CD14-positive monocyte (primary cell): Measurements from ENCODE around the gene WFDC2. TPM values are rescaled to one million over a fixed set of nuclear protein-coding genes. Genes with fewer than 3 reads are reported as not detected.

Source experiments
- DNase-seq, 3 donors: peaks; one replicate each; pipeline ENCODE4 v3.0.0-alpha.2; 2011 to 2022
- H2AFZ ChIP-seq: 2 replicates; pipeline ENCODE4 v1.6.0; 2012; ENCODE audit warnings: mild to moderate bottlenecking, low read depth, low read length, inconsistent platforms; ENCODE audit not compliant: insufficient read depth, poor library complexity, severe bottlenecking
- H3K27ac ChIP-seq, 2 donors: 1 replicate in 1 of 2; 2 replicates in 1 of 2; pipeline ENCODE4 v1.5.1; 2012 to 2013; ENCODE audit warnings: low read length in 2 of 2, control low read depth in 1 of 2, inconsistent platforms in 1 of 2, low read depth in 1 of 2, mild to moderate bottlenecking in 1 of 2
- H3K27me3 ChIP-seq, 2 donors: one replicate each; pipeline versions ENCODE4 v1.6.0 to v1.6.1; 2011 to 2013; ENCODE audit warnings: low read length in 2 of 2; ENCODE audit not compliant: control insufficient read depth in 2 of 2, insufficient read depth in 2 of 2
- H3K36me3 ChIP-seq, 2 donors: replicated peaks in 1 of 2; 1 replicate in 1 of 2; 2 replicates in 1 of 2; pipeline versions ENCODE4 v1.5.1 to v1.6.1; 2012 to 2013; ENCODE audit warnings: low read length in 2 of 2, control low read depth in 1 of 2, inconsistent platforms in 1 of 2, mild to moderate bottlenecking in 1 of 2; ENCODE audit not compliant: insufficient read depth in 2 of 2, control insufficient read depth in 1 of 2
- H3K4me1 ChIP-seq, 2 donors: 1 replicate in 1 of 2; 2 replicates in 1 of 2; pipeline versions ENCODE4 v1.5.1 to v1.6.1; 2012 to 2013; ENCODE audit warnings: low read length in 2 of 2, control low read depth in 1 of 2, inconsistent platforms in 1 of 2, mild to moderate bottlenecking in 1 of 2, moderate library complexity in 1 of 2; ENCODE audit not compliant: insufficient read depth in 2 of 2, control insufficient read depth in 1 of 2
- H3K4me2 ChIP-seq: replicated peaks from 2 replicates; pipeline ENCODE3; 2012; ENCODE audit warnings: low read length, moderate library complexity, mild to moderate bottlenecking; ENCODE audit not compliant: poor library complexity, severe bottlenecking; ENCODE audit errors: extremely low read depth
- H3K4me3 ChIP-seq, 3 experiments: fragments of 200-600 bp in 1 of 3; sonication (generic) in 1 of 3; replicated peaks in 1 of 3; 1 replicate in 2 of 3; 2 replicates in 1 of 3; pipeline ENCODE4 v1.5.1; 2011 to 2013; ENCODE audit warnings: low read length in 3 of 3, mild to moderate bottlenecking in 3 of 3, control low read depth in 2 of 3, low read depth in 2 of 3, inconsistent platforms in 1 of 3, moderate library complexity in 1 of 3
- H3K79me2 ChIP-seq: 2 replicates; pipeline ENCODE4 v1.6.0; 2012; ENCODE audit warnings: mild to moderate bottlenecking, control low read depth, inconsistent platforms, low read length, moderate library complexity; ENCODE audit not compliant: insufficient read depth
- H3K9ac ChIP-seq: 2 replicates; pipeline ENCODE4 v1.6.0; 2017; ENCODE audit warnings: low read length, mild to moderate bottlenecking; ENCODE audit not compliant: insufficient read depth, poor library complexity, severe bottlenecking
- H3K9me3 ChIP-seq, 2 donors: replicated peaks in 1 of 2; 1 replicate in 1 of 2; 2 replicates in 1 of 2; pipeline versions ENCODE4 v1.5.1 to v1.6.1; 2012 to 2013; ENCODE audit warnings: low read length in 2 of 2, control low read depth in 1 of 2; ENCODE audit not compliant: control insufficient read depth in 1 of 2, insufficient read depth in 1 of 2
- H4K20me1 ChIP-seq: 2 replicates; pipeline ENCODE4 v1.6.0; 2012; ENCODE audit warnings: mild to moderate bottlenecking, low read length, control low read depth, moderate library complexity; ENCODE audit not compliant: insufficient read depth
- H3K27ac Mint-ChIP-seq, 7 donors: one replicate each; pipeline ENCODE4 v1.8.0; 2020; ENCODE audit warnings: mild to moderate bottlenecking in 7 of 7, mixed read lengths in 7 of 7, moderate library complexity in 6 of 7, inconsistent platforms in 2 of 7
- H3K27me3 Mint-ChIP-seq, 3 donors: one replicate each; pipeline ENCODE4 v1.8.0; 2021 to 2022; ENCODE audit warnings: low read depth in 3 of 3, mild to moderate bottlenecking in 3 of 3, mixed read lengths in 3 of 3, moderate library complexity in 3 of 3, inconsistent platforms in 1 of 3
- H3K36me3 Mint-ChIP-seq, 2 donors: one replicate each; pipeline ENCODE4 v1.8.0; 2020; ENCODE audit warnings: mixed read lengths in 2 of 2, inconsistent platforms in 1 of 2, mild to moderate bottlenecking in 1 of 2
- H3K4me1 Mint-ChIP-seq: one replicate; pipeline ENCODE4 v1.8.0; 2020; ENCODE audit warnings: mild to moderate bottlenecking, mixed read lengths
- H3K4me3 Mint-ChIP-seq, 2 donors: one replicate each; pipeline ENCODE4 v1.8.0; 2020; ENCODE audit warnings: mild to moderate bottlenecking in 2 of 2, mixed read lengths in 2 of 2, moderate library complexity in 1 of 2
- H3K9me3 Mint-ChIP-seq, 7 donors: one replicate each; pipeline ENCODE4 v1.8.0; 2020 to 2022; ENCODE audit warnings: mixed read lengths in 7 of 7, mild to moderate bottlenecking in 6 of 7, moderate library complexity in 6 of 7, inconsistent platforms in 2 of 7
- WGBS: methylation state at CpG from one replicate; pipeline ENCODE4 v1.1.5; 2013; ENCODE audit warnings: missing lambda C conversion rate; ENCODE audit not compliant: insufficient coverage; 5-methylcytosine and 5-hydroxymethylcytosine counted together
- intact Hi-C, 2 donors: fragments of 100-400 bp; cut with micrococcal nuclease; formaldehyde crosslinking; loops; one replicate each; pipeline versions ENCODE4 v1.15.0 to v1.15.1; 2023
- polyA plus RNA-seq, 3 donors: library from polyadenylated mRNA; depleted of rRNA in 1 of 3; unstranded in 2 of 3; stranded (reverse) in 1 of 3; fragments of 300-500 nt in 2 of 3; fragments of >200 nt in 1 of 3; fragmentation: Illumina TruSeq in 2 of 3; gene quantifications; 1 replicate in 2 of 3; 2 replicates in 1 of 3; pipeline ENCODE4 v1.2.3, GENCODE V29; 2012 to 2021
- TF ChIP-seq, protein P1 (sequence below): fragments of 200-600 bp; IDR thresholded peaks from one replicate; pipeline ENCODE4 v1.8.0; 2022; ENCODE audit warnings: antibody characterized with exemption, mild to moderate bottlenecking

Gene WFDC2
- polyA plus RNA-seq, 3 donors: not detected

DNA sequence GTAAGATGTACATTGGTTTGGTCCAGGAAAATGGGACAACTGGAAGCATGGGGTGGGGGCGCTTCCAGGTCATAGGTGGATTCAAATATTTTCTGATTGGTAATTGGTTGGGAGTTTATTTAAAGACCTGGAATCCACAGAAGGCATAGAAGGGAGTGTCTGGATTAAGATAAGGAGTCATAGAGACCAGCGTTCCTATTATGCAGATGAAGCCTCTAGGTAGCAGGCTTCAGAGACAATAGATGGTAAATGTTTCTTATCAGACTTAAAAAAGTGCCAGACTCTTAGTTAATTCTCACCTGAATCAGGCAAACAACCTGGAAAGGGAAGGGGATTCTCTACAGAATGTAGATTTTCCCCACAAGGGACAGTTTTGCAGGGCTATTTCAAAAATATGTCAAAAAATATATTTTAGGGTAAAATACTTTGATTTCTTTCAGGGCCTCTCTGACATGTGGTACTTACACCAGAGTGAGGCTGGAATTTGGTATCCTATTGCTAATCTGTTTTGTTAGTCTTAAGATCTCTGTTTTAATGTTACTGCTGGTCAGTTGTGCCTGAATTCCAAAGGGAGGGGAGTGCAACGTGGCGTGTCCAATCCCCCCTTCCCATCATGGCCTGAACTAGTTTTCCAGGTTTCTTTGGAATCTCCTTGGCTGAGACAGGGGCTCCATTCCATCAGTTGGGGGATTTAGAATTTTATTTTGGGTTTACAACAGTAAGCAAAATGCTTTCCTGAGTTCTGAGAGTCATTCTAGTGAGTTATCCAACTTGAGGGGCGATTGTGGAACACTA is 28.5 kb upstream of the WFDC2 start:
- peaks cover 5% of the 10 kb centered on the region for H3K4me1 Mint-ChIP-seq
- TF ChIP-seq, protein P1, sequence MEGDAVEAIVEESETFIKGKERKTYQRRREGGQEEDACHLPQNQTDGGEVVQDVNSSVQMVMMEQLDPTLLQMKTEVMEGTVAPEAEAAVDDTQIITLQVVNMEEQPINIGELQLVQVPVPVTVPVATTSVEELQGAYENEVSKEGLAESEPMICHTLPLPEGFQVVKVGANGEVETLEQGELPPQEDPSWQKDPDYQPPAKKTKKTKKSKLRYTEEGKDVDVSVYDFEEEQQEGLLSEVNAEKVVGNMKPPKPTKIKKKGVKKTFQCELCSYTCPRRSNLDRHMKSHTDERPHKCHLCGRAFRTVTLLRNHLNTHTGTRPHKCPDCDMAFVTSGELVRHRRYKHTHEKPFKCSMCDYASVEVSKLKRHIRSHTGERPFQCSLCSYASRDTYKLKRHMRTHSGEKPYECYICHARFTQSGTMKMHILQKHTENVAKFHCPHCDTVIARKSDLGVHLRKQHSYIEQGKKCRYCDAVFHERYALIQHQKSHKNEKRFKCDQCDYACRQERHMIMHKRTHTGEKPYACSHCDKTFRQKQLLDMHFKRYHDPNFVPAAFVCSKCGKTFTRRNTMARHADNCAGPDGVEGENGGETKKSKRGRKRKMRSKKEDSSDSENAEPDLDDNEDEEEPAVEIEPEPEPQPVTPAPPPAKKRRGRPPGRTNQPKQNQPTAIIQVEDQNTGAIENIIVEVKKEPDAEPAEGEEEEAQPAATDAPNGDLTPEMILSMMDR: no peak
- no peaks in the 10 kb centered on the region for H3K36me3 Mint-ChIP-seq
- Histone ChIP-seq H3K27ac (no peak overlapping the region), H3K27me3 (no peaks in the 10 kb centered on the region), H3K36me3 (no peaks in the 10 kb centered on the region), H3K4me3 (no peak overlapping the region), H3K79me2 (no peaks in the 10 kb centered on the region), H3K4me2 (no peak overlapping the region), H2AFZ (no peak overlapping the region), H3K4me1 (peaks cover 6 to 8% of the 10 kb centered on the region in 2 donors), H3K9me3 (no peaks in the 10 kb centered on the region), H4K20me1 (no peaks in the 10 kb centered on the region), H3K9ac (no peak overlapping the region)
- WGBS: 86% methylated on average over 1 of the region's 5 CpGs
- H3K4me3 Mint-ChIP-seq: no peak overlapping the region
- H3K9me3 Mint-ChIP-seq: no peaks in the 10 kb centered on the region
- H3K27ac Mint-ChIP-seq: no peak overlapping the region
- no peak for DNase-seq
- intact Hi-C loops: loop anchor here in 1 of 2 donors (10.0 kb wide), 1 partner anchor 334 kb away; no protein-coding TSS in a partner anchor
- peaks cover 2 to 4% (median 4%) of the 10 kb centered on the region in 3 donors for H3K27me3 Mint-ChIP-seq

DNA sequence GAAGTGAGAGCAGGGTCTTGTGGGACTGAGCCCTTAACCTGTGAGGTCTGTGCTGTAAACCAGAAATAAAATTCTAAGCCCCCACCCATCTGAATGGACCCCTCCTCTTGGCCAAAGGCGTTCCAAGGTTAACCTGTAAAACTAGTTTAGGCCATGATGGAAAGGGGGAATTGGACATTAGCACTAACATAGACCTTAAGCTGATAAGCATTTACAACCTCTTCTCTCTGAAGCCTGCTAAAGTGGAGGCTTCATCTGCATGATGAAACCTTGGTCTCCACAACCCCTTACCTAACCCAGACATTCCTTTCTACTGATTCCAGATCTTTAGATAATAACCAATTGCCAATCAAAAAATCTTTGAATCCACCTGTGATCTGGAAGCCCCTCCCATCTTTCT is 27.8 kb upstream of the WFDC2 start:
- TF ChIP-seq, protein P1: no peak
- Histone ChIP-seq H3K27ac (no peak overlapping the region), H3K4me1 (peaks cover 3 to 5% of the 10 kb centered on the region in 2 donors), H3K9ac (no peak overlapping the region), H3K4me2 (no peak overlapping the region), H3K4me3 (no peak overlapping the region), H4K20me1 (no peaks in the 10 kb centered on the region), H3K79me2 (no peaks in the 10 kb centered on the region), H3K27me3 (no peaks in the 10 kb centered on the region), H3K9me3 (no peaks in the 10 kb centered on the region), H3K36me3 (no peaks in the 10 kb centered on the region), H2AFZ (no peak overlapping the region)
- Mint-ChIP-seq H3K4me1 (peaks cover 2% of the 10 kb centered on the region), H3K36me3 (no peaks in the 10 kb centered on the region), H3K27me3 (peaks cover 2 to 6% (median 4%) of the 10 kb centered on the region in 3 donors), H3K9me3 (no peaks in the 10 kb centered on the region), H3K27ac (no peak overlapping the region), H3K4me3 (no peak overlapping the region)
- intact Hi-C loops: loop anchor here in 1 of 2 donors (10.0 kb wide), 1 partner anchor 333 kb away; no protein-coding TSS in a partner anchor
- no CpG with 5 or more reads among the region's 1 CpG for WGBS
- no peak for DNase-seq
